ENCODE measurements around the gene NTN3. TPM values are rescaled to one million over a fixed set of nuclear protein-coding genes. Genes with fewer than 3 reads are reported as not detected.

The NTN3 gene
- polyA plus RNA-seq, 3 donors from 2014 or later: not detected

- peaks cover 3 to 6% (median 6%) of the 10 kb centered on the region in 3 donors for H3K36me3 Mint-ChIP-seq
- no peak for DNase-seq
- no peak overlapping the region for H3K4me3 Mint-ChIP-seq
- no peaks in the 10 kb centered on the region for H3K9me3 Mint-ChIP-seq
- H3K4me1 Mint-ChIP-seq: no peaks in the 10 kb centered on the region
- H3K27me3 Mint-ChIP-seq (ENCODE audit: low read depth in 3 of 3): no peaks in the 10 kb centered on the region
- H3K27ac Mint-ChIP-seq: no peak overlapping the region
Observed at GRCh38 chr16:2494616-2495015, 23.5 kb downstream of the NTN3 start.

GRCh38 chr16:2495041-2495440, 23.9 kb downstream of the NTN3 start:
- H3K27ac Mint-ChIP-seq: no peak overlapping the region
- H3K4me3 Mint-ChIP-seq: no peak overlapping the region
- no peak for DNase-seq
- H3K36me3 Mint-ChIP-seq: peaks cover 3 to 6% (median 6%) of the 10 kb centered on the region in 3 donors
- H3K27me3 Mint-ChIP-seq (ENCODE audit: low read depth in 3 of 3): no peaks in the 10 kb centered on the region
- no peaks in the 10 kb centered on the region for H3K9me3 Mint-ChIP-seq
- H3K4me1 Mint-ChIP-seq: no peaks in the 10 kb centered on the region

- H3K36me3 Mint-ChIP-seq: peaks cover 3 to 6% (median 6%) of the 10 kb centered on the region in 3 donors
Observed at GRCh38 chr16:2496223-2497115, 25.4 kb downstream of the NTN3 start.

GRCh38 chr16:2497116-2497630, 26.1 kb downstream of the NTN3 start:
- DNase-seq: no peak
- Mint-ChIP-seq H3K4me3 (no peak overlapping the region), H3K27ac (no peak overlapping the region), H3K27me3 (ENCODE audit: low read depth in 3 of 3) (peaks cover 0 to 1% (median 0%) of the 10 kb centered on the region in 3 donors), H3K4me1 (no peaks in the 10 kb centered on the region), H3K36me3 (peaks cover 3 to 6% (median 6%) of the 10 kb centered on the region in 3 donors), H3K9me3 (no peaks in the 10 kb centered on the region)

More at GRCh38 chr16:2496223-2497115, 25.4 kb downstream of the NTN3 start:
- Mint-ChIP-seq H3K27ac (no peak overlapping the region), H3K27me3 (ENCODE audit: low read depth in 3 of 3) (peaks cover 0 to 1% (median 0%) of the 10 kb centered on the region in 3 donors), H3K4me1 (no peaks in the 10 kb centered on the region), H3K4me3 (no peak overlapping the region), H3K9me3 (no peaks in the 10 kb centered on the region)
- DNase-seq: no peak

- no peaks in the 10 kb centered on the region for H3K9me3 Mint-ChIP-seq
- peaks cover 3 to 6% (median 6%) of the 10 kb centered on the region in 3 donors for H3K36me3 Mint-ChIP-seq
- H3K27me3 Mint-ChIP-seq (ENCODE audit: low read depth in 3 of 3): peaks cover 0 to 1% (median 0%) of the 10 kb centered on the region in 3 donors
- DNase-seq: no peak
- H3K27ac Mint-ChIP-seq: peak overlapping the region in 1 of 6 donors; percentile 66
- H3K4me1 Mint-ChIP-seq: no peaks in the 10 kb centered on the region
- no peak overlapping the region for H3K4me3 Mint-ChIP-seq
Observed at GRCh38 chr16:2497695-2498484, 26.8 kb downstream of the NTN3 start.

GRCh38 chr16:2498531-2499253, 27.6 kb downstream of the NTN3 start:
- H3K4me3 Mint-ChIP-seq: no peak overlapping the region
- no peaks in the 10 kb centered on the region for H3K4me1 Mint-ChIP-seq
- no peak overlapping the region for H3K27ac Mint-ChIP-seq
- H3K27me3 Mint-ChIP-seq (ENCODE audit: low read depth in 3 of 3): peaks cover 0 to 1% (median 0%) of the 10 kb centered on the region in 3 donors
- H3K36me3 Mint-ChIP-seq: peaks cover 3 to 6% (median 6%) of the 10 kb centered on the region in 3 donors
- no peaks in the 10 kb centered on the region for H3K9me3 Mint-ChIP-seq
- DNase-seq: no peak

GRCh38 chr16:2499454-2499853, 28.4 kb downstream of the NTN3 start:
- H3K27me3 Mint-ChIP-seq (ENCODE audit: low read depth in 3 of 3): peaks cover 0 to 1% (median 0%) of the 10 kb centered on the region in 3 donors
- H3K27ac Mint-ChIP-seq: no peak overlapping the region
- no peaks in the 10 kb centered on the region for H3K4me1 Mint-ChIP-seq
- H3K4me3 Mint-ChIP-seq: no peak overlapping the region
- peaks cover 3 to 6% (median 6%) of the 10 kb centered on the region in 3 donors for H3K36me3 Mint-ChIP-seq
- H3K9me3 Mint-ChIP-seq: no peaks in the 10 kb centered on the region
- DNase-seq: no peak

- Mint-ChIP-seq H3K4me3 (no peak overlapping the region), H3K36me3 (peaks cover 3 to 6% (median 6%) of the 10 kb centered on the region in 3 donors), H3K9me3 (no peaks in the 10 kb centered on the region), H3K4me1 (no peaks in the 10 kb centered on the region), H3K27me3 (ENCODE audit: low read depth in 3 of 3) (peaks cover 0 to 1% (median 0%) of the 10 kb centered on the region in 3 donors), H3K27ac (no peak overlapping the region)
- no peak for DNase-seq
Observed at GRCh38 chr16:2499890-2500429, 28.9 kb downstream of the NTN3 start.

GRCh38 chr16:2500430-2500917, 29.4 kb downstream of the NTN3 start:
- Mint-ChIP-seq H3K27me3 (ENCODE audit: low read depth in 3 of 3) (peaks cover 0 to 1% (median 0%) of the 10 kb centered on the region in 3 donors), H3K4me3 (no peak overlapping the region), H3K27ac (peak overlapping the region in 1 of 6 donors; percentile 64), H3K4me1 (no peaks in the 10 kb centered on the region), H3K36me3 (peaks cover 3 to 6% (median 6%) of the 10 kb centered on the region in 3 donors), H3K9me3 (no peaks in the 10 kb centered on the region)
- no peak for DNase-seq

- Mint-ChIP-seq H3K4me3 (no peak overlapping the region), H3K36me3 (peaks cover 3 to 6% (median 6%) of the 10 kb centered on the region in 3 donors), H3K4me1 (no peaks in the 10 kb centered on the region), H3K27me3 (ENCODE audit: low read depth in 3 of 3) (peaks cover 0 to 5% (median 0%) of the 10 kb centered on the region in 3 donors), H3K9me3 (no peaks in the 10 kb centered on the region), H3K27ac (no peak overlapping the region)
- DNase-seq: peak; percentile 73 to 80 (median 75)
Observed at GRCh38 chr16:2500918-2501750, 30.0 kb downstream of the NTN3 start.

- no peaks in the 10 kb centered on the region for H3K9me3 Mint-ChIP-seq
- DNase-seq: no peak
- peaks cover 0 to 5% (median 0%) of the 10 kb centered on the region in 3 donors for H3K27me3 Mint-ChIP-seq (ENCODE audit: low read depth in 3 of 3)
- peaks cover 3 to 6% (median 6%) of the 10 kb centered on the region in 3 donors for H3K36me3 Mint-ChIP-seq
- peaks cover 0 to 2% of the 10 kb centered on the region in 2 donors for H3K4me1 Mint-ChIP-seq
- no peak overlapping the region for H3K4me3 Mint-ChIP-seq
- no peak overlapping the region for H3K27ac Mint-ChIP-seq
Observed at GRCh38 chr16:2501946-2502895, 31.1 kb downstream of the NTN3 start.

Data from immature natural killer cell (primary cell).